Panc1 (cell line): Measurements from ENCODE around the gene PDE11A. TPM values are rescaled to one million over a fixed set of nuclear protein-coding genes. Genes with fewer than 3 reads are reported as not detected.

ENCODE experiments used
- ATAC-seq: fragments of 200-7000 bp; cut with Tn5 transposase; 2 replicates; pipeline ENCODE4 v1.9.1; 2020; ENCODE audit warnings: mild to moderate bottlenecking, moderate library complexity
- BruUV-seq: library from RNA; stranded (reverse); fragments of 400-500 nt; replicated peaks from 2 replicates; lab custom pipeline; 2021; lab: Mats Ljungman, UMichigan
- CTCF ChIA-PET: fragments of 300-600 bp; sonication (Branson Sonifier 250); formaldehyde crosslinking; loops from one replicate; lab custom pipeline; 2022; ENCODE audit warnings: antibody characterized with exemption; lab: Charles Lee
- POLR2A ChIA-PET: fragments of 300-600 bp; sonication (Branson Sonifier 250); formaldehyde crosslinking; loops from one replicate; lab custom pipeline; 2022; ENCODE audit warnings: antibody characterized with exemption; lab: Charles Lee
- DNase-seq: peaks from one replicate; pipeline ENCODE4 v3.0.0-alpha.2; 2010; ENCODE audit warnings: low read depth, low spot score
- H3K27ac ChIP-seq: 2 replicates; pipeline ENCODE4 v1.5.1; 2011; ENCODE audit warnings: mild to moderate bottlenecking, low read length, inconsistent platforms
- H3K27me3 ChIP-seq: fragments of 200-500 bp; sonication (Bioruptor generic); 2 replicates; pipeline ENCODE4 v1.6.0; 2014; ENCODE audit warnings: low read length, inconsistent platforms; ENCODE audit not compliant: control insufficient read depth, insufficient read depth
- H3K36me3 ChIP-seq: fragments of 200-500 bp; sonication (Bioruptor generic); 2 replicates; pipeline ENCODE4 v1.5.1; 2014; ENCODE audit warnings: inconsistent platforms, mild to moderate bottlenecking, low read length, moderate library complexity; ENCODE audit not compliant: control insufficient read depth, insufficient read depth
- H3K4me1 ChIP-seq: 2 replicates; pipeline ENCODE4 v1.5.1; 2011; ENCODE audit warnings: inconsistent platforms, mild to moderate bottlenecking, low read length, moderate library complexity; ENCODE audit not compliant: control insufficient read depth, insufficient read depth
- H3K4me3 ChIP-seq, 2 experiments: 2 replicates each; pipeline ENCODE4 v1.5.1; 2011 to 2012; ENCODE audit warnings: low read depth in 2 of 2, low read length in 2 of 2, mild to moderate bottlenecking in 2 of 2, inconsistent platforms in 1 of 2, moderate library complexity in 1 of 2
- H3K9me3 ChIP-seq: fragments of 200-500 bp; sonication (Bioruptor generic); 2 replicates; pipeline ENCODE4 v1.5.1; 2014; ENCODE audit warnings: low read depth, mild to moderate bottlenecking, inconsistent platforms, low read length, moderate library complexity; ENCODE audit not compliant: control insufficient read depth, insufficient read depth
- POLR2AphosphoS5 ChIP-seq: IDR thresholded peaks from 2 replicates; pipeline ENCODE4 v1.6.1; 2012; ENCODE audit warnings: mild to moderate bottlenecking, low read depth, low read length, moderate library complexity
- SIN3A ChIP-seq: IDR thresholded peaks from 2 replicates; pipeline ENCODE4 v1.6.1; 2012; ENCODE audit warnings: low read depth, mild to moderate bottlenecking, low read length, moderate library complexity, borderline replicate concordance; ENCODE audit not compliant: insufficient read depth
- TCF7L2 ChIP-seq: IDR thresholded peaks from 2 replicates; pipeline ENCODE4 v1.6.1; 2011; ENCODE audit warnings: mild to moderate bottlenecking, low read depth, low read length, inconsistent platforms
- in situ Hi-C: cut with HindIII; loops from 2 replicates; pipeline ENCODE4 v1.10.0; 2016; ENCODE audit warnings: low sequenced_read_pairs, low pct_unique_long_range_greater_than_20kb
- intact Hi-C: fragments of 100-400 bp; cut with micrococcal nuclease; formaldehyde crosslinking; loops from one replicate; pipeline ENCODE4 v1.10.0; 2022; ENCODE audit not compliant: unreplicated experiment
- total RNA-seq: library from RNA; stranded (reverse); gene quantifications from one replicate; pipeline ENCODE4 v1.2.1, GENCODE V29; 2021; ENCODE audit not compliant: unreplicated experiment
- TF ChIP-seq, protein P1 (sequence below), 2 experiments: IDR thresholded peaks; 2 replicates each; pipeline ENCODE4 v1.6.1; 2011 to 2012; ENCODE audit warnings: low read depth in 2 of 2, control low read depth in 1 of 2, low read length in 1 of 2, mild to moderate bottlenecking in 1 of 2, moderate library complexity in 1 of 2; ENCODE audit not compliant: insufficient read depth in 1 of 2
- TF ChIP-seq, protein P2 (sequence below): fragments of 450-650 bp; IDR thresholded peaks from 2 replicates; pipeline ENCODE4 v1.5.1; 2017; ENCODE audit warnings: mild to moderate bottlenecking

The PDE11A gene
- total RNA-seq, 1 experiment from 2014 or later: not detected

DNA sequence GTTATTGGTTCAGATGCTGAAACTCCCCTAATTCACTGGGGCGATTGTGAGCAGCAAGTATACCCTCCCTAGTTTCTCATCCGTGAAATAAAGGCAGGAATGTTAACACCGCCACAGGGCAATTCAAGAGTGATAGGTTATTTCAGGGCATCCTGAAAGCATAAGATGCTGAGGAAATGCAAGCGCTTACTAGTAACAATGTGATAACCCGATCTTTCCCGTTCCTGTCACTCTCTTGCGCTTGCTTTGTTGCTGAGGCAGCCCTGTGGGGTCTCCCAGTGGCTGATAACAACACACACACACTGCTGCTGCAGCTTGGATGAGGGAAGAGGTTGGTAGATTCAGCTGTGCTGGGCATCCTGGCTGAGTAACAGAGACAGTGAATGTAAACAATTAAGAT, 420.7 kb downstream of the PDE11A start:
- Histone ChIP-seq H3K4me3 (no peak overlapping the region), H3K27ac (no peak overlapping the region), H3K36me3 (no peaks in the 10 kb centered on the region), H3K9me3 (no peaks in the 10 kb centered on the region), H3K27me3 (peaks cover 8% of the 10 kb centered on the region; the same call in 1 of the 2 replicates), H3K4me1 (no peaks in the 10 kb centered on the region)
- ChIA-PET CTCF (no interaction called here), POLR2A (no interaction called here)
- DNase-seq (no peak), ATAC-seq (no peak)
- in situ Hi-C loops (no loop called here), intact Hi-C loops (no loop called here)
- BruUV-seq: no TSS peak
- TF ChIP-seq, protein P1, sequence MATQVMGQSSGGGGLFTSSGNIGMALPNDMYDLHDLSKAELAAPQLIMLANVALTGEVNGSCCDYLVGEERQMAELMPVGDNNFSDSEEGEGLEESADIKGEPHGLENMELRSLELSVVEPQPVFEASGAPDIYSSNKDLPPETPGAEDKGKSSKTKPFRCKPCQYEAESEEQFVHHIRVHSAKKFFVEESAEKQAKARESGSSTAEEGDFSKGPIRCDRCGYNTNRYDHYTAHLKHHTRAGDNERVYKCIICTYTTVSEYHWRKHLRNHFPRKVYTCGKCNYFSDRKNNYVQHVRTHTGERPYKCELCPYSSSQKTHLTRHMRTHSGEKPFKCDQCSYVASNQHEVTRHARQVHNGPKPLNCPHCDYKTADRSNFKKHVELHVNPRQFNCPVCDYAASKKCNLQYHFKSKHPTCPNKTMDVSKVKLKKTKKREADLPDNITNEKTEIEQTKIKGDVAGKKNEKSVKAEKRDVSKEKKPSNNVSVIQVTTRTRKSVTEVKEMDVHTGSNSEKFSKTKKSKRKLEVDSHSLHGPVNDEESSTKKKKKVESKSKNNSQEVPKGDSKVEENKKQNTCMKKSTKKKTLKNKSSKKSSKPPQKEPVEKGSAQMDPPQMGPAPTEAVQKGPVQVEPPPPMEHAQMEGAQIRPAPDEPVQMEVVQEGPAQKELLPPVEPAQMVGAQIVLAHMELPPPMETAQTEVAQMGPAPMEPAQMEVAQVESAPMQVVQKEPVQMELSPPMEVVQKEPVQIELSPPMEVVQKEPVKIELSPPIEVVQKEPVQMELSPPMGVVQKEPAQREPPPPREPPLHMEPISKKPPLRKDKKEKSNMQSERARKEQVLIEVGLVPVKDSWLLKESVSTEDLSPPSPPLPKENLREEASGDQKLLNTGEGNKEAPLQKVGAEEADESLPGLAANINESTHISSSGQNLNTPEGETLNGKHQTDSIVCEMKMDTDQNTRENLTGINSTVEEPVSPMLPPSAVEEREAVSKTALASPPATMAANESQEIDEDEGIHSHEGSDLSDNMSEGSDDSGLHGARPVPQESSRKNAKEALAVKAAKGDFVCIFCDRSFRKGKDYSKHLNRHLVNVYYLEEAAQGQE (IDR thresholded peaks at IDR 0.05; ENCODE audit: insufficient read depth in 1 of 2, low read depth in 2 of 2, low read length in 1 of 2): no peak
- TF ChIP-seq POLR2AphosphoS5: no peak
- no peak for TF ChIP-seq TCF7L2
- no peak for TF ChIP-seq SIN3A
- TF ChIP-seq, protein P2, sequence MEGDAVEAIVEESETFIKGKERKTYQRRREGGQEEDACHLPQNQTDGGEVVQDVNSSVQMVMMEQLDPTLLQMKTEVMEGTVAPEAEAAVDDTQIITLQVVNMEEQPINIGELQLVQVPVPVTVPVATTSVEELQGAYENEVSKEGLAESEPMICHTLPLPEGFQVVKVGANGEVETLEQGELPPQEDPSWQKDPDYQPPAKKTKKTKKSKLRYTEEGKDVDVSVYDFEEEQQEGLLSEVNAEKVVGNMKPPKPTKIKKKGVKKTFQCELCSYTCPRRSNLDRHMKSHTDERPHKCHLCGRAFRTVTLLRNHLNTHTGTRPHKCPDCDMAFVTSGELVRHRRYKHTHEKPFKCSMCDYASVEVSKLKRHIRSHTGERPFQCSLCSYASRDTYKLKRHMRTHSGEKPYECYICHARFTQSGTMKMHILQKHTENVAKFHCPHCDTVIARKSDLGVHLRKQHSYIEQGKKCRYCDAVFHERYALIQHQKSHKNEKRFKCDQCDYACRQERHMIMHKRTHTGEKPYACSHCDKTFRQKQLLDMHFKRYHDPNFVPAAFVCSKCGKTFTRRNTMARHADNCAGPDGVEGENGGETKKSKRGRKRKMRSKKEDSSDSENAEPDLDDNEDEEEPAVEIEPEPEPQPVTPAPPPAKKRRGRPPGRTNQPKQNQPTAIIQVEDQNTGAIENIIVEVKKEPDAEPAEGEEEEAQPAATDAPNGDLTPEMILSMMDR: no peak

DNA sequence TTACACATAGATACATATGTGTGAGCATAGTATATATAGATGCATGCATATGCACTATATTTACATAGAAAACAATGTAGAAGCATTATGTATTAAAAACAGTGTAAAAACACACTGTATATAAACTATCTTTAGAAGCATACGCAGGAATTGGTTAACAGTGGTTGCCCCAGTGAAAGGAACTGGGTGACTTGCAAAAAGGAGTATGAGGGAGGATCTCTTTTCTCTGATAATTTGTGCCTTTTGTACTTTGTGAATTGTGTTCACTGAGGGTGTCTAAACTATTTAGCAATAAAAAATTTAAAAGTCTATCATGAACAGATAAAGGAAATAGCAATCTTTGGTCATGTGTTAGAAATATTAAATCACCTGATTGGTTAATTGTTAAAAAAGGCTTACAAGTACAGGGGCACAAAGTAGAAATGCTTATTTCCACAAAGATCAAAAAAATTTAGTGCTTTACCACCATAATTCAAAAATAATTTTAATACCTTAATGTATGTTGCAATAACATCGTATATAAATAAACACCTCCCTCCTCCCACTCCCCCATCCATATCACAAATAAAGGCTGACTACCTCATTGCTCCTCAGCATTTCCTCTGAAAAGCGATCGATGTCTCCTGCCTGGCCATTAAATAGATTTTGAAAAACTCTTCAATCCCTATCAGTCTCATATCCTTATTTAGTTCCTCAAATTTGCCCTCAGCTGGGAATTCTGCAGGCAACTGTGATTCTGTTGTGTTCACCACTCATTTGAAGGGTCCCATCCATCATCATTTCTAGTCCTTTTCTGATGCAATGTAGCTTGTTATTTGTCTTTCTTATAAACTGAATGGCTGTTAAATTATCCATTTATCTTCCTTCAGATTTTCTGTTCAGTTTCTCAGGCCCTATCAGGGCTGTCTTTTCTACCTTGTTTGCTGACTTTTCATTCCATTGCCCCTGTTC, 422.7 kb downstream of the PDE11A start:
- Histone ChIP-seq H3K27ac (no peak overlapping the region), H3K36me3 (no peaks in the 10 kb centered on the region), H3K27me3 (peaks cover 3% of the 10 kb centered on the region; the same call in 1 of the 2 replicates), H3K4me3 (no peak overlapping the region), H3K4me1 (no peaks in the 10 kb centered on the region), H3K9me3 (no peaks in the 10 kb centered on the region)
- intact Hi-C loops (no loop called here), in situ Hi-C loops (no loop called here)
- CTCF ChIA-PET: no interaction called here
- BruUV-seq: no TSS peak
- ATAC-seq (no peak), DNase-seq (no peak)
- POLR2A ChIA-PET: no interaction called here
- no peak for TF ChIP-seq TCF7L2
- TF ChIP-seq, protein P2: no peak
- TF ChIP-seq, protein P1 (IDR thresholded peaks at IDR 0.05; ENCODE audit: insufficient read depth in 1 of 2, low read depth in 2 of 2, low read length in 1 of 2): no peak
- no peak for TF ChIP-seq POLR2AphosphoS5
- no peak for TF ChIP-seq SIN3A
